ENCODE measurements around the gene MUS81. TPM values are rescaled to one million over a fixed set of nuclear protein-coding genes. Genes with fewer than 3 reads are reported as not detected.

The MUS81 gene
- total and polyA plus RNA-seq, 2 donors (not counting 3 experiments of a cell fraction or from before 2014, with no cell fraction given) = 57.9 to 76.9 TPM

GRCh38 chr11:65811764-65812475 is 48.3 kb upstream of the MUS81 start:
- H3K4me1 ChIP-seq (ENCODE audit: control insufficient read depth, extremely low read depth, insufficient read depth, low read length) = no peaks in the 10 kb centered on the region
- no peak overlapping the region for H2AFZ ChIP-seq (ENCODE audit: low read depth, low read length)
- intact Hi-C loops (cut with micrococcal nuclease) (no loop called here), dilution Hi-C loops (cut with MboI; ENCODE audit: extremely low pct_ligation_motif_present, low sequenced_read_pairs) (no loop called here)
- POLR2A ChIA-PET = no interaction called here
- no TSS peak for BruUV-seq (replicated peaks)
- no peak overlapping the region for H3K27ac ChIP-seq (ENCODE audit: insufficient read depth, low read depth, low read length)
- no peaks in the 10 kb centered on the region for H3K79me2 ChIP-seq (ENCODE audit: control insufficient read depth, insufficient read depth, low read length)
- H3K4me3 ChIP-seq (replicated peaks in 1 of 3; ENCODE audit: insufficient read depth in 1 of 3, low read depth in 1 of 3, low read length in 3 of 3) = no peak overlapping the region
- no peaks in the 10 kb centered on the region for H3K9me3 ChIP-seq (replicated peaks; ENCODE audit: control insufficient read depth, insufficient read depth, low read length)
- no peaks in the 10 kb centered on the region for H3K36me3 ChIP-seq (ENCODE audit: control insufficient read depth in 2 of 2, extremely low read depth in 1 of 2, insufficient read depth in 2 of 2, low read length in 2 of 2)
- CTCF ChIA-PET = interaction anchor here (0.8 to 3.3 kb wide), 6 partner anchors 10 to 83 kb away, joined by 3 to 28 read pairs (median 4); partner anchors contain the start of genes AP5B1 and SNX32
- no peaks in the 10 kb centered on the region for H4K20me1 ChIP-seq (replicated peaks; ENCODE audit: control insufficient read depth, extremely low read depth, insufficient read depth, low read length)
- H3K9ac ChIP-seq (replicated peaks; ENCODE audit: extremely low read depth, insufficient read depth, low read length) = no peak overlapping the region
- FAIRE-seq (no peak), DNase-seq (ENCODE audit: low read depth, low spot score) (no peak)
- no peak overlapping the region for H3K4me2 ChIP-seq (ENCODE audit: insufficient read depth, low read length)
- no peaks in the 10 kb centered on the region for H3K9me1 ChIP-seq (replicated peaks; ENCODE audit: control insufficient read depth, extremely low read depth, insufficient read depth, low read length)
- peaks cover 10% of the 10 kb centered on the region in 2 experiments for H3K27me3 ChIP-seq (ENCODE audit: control insufficient read depth in 2 of 2, insufficient read depth in 2 of 2, low read length in 2 of 2)
- no peak for TF ChIP-seq CTCF (IDR thresholded peaks at IDR 0.05; ENCODE audit: extremely low read depth in 1 of 2, insufficient read depth in 1 of 2, low read depth in 1 of 2, low read length in 2 of 2)

- ChIA-PET CTCF (interaction anchor here (1.4 to 6.5 kb wide), 4 partner anchors 9 to 35 kb away, joined by 7 to 109 read pairs (median 18); partner anchors contain the start of gene AP5B1), POLR2A (no interaction called here)
- no peak for FAIRE-seq
- Histone ChIP-seq H4K20me1 (replicated peaks; ENCODE audit: control insufficient read depth, extremely low read depth, insufficient read depth, low read length) (no peaks in the 10 kb centered on the region), H3K9me3 (replicated peaks; ENCODE audit: control insufficient read depth, insufficient read depth, low read length) (no peaks in the 10 kb centered on the region), H3K4me2 (ENCODE audit: insufficient read depth, low read length) (no peak overlapping the region), H3K36me3 (ENCODE audit: control insufficient read depth in 2 of 2, extremely low read depth in 1 of 2, insufficient read depth in 2 of 2, low read length in 2 of 2) (no peaks in the 10 kb centered on the region), H3K79me2 (ENCODE audit: control insufficient read depth, insufficient read depth, low read length) (no peaks in the 10 kb centered on the region), H3K4me3 (replicated peaks in 1 of 3; ENCODE audit: insufficient read depth in 1 of 3, low read depth in 1 of 3, low read length in 3 of 3) (no peak overlapping the region), H2AFZ (ENCODE audit: low read depth, low read length) (no peak overlapping the region), H3K27me3 (ENCODE audit: control insufficient read depth in 2 of 2, insufficient read depth in 2 of 2, low read length in 2 of 2) (peaks cover 7 to 9% of the 10 kb centered on the region in 2 experiments), H3K9me1 (replicated peaks; ENCODE audit: control insufficient read depth, extremely low read depth, insufficient read depth, low read length) (no peaks in the 10 kb centered on the region), H3K9ac (replicated peaks; ENCODE audit: extremely low read depth, insufficient read depth, low read length) (no peak overlapping the region), H3K4me1 (ENCODE audit: control insufficient read depth, extremely low read depth, insufficient read depth, low read length) (no peaks in the 10 kb centered on the region), H3K27ac (ENCODE audit: insufficient read depth, low read depth, low read length) (no peak overlapping the region)
- TF ChIP-seq MYC (IDR thresholded peaks at IDR 0.05; ENCODE audit: low read depth, low read length) (no peak), JUN (IDR thresholded peaks at IDR 0.05; ENCODE audit: borderline replicate concordance, insufficient read depth, insufficient read length, low read depth) (no peak), POLR2A (IDR thresholded peaks at IDR 0.05; ENCODE audit: low read depth, low read length) (no peak), POLR2AphosphoS5 (IDR thresholded peaks at IDR 0.05; ENCODE audit: insufficient read depth, low read depth, low read length) (no peak), GATA2 (IDR thresholded peaks at IDR 0.05; ENCODE audit: insufficient read depth, insufficient read length, low read depth, low read length) (no peak), EZH2 (IDR thresholded peaks at IDR 0.05; ENCODE audit: borderline replicate concordance, low read depth, low read length, severe bottlenecking) (no peak), CTCF (IDR thresholded peaks at IDR 0.05; ENCODE audit: extremely low read depth in 1 of 2, insufficient read depth in 1 of 2, low read depth in 1 of 2, low read length in 2 of 2) (no peak), FOS (IDR thresholded peaks at IDR 0.05; ENCODE audit: borderline replicate concordance, insufficient read depth, low read length) (no peak), MAX (IDR thresholded peaks at IDR 0.05; ENCODE audit: insufficient read depth, insufficient read length) (no peak)
- DNase-seq (ENCODE audit: low read depth, low spot score) = no peak
- dilution Hi-C loops (cut with MboI; ENCODE audit: extremely low pct_ligation_motif_present, low sequenced_read_pairs) = no loop called here
- no TSS peak for BruUV-seq (replicated peaks)
- intact Hi-C loops (cut with micrococcal nuclease) = no loop called here
Observed at GRCh38 chr11:65814131-65814985, 45.9 kb upstream of the MUS81 start.

Data from endothelial cell of umbilical vein (primary cell).